ENCODE results near the gene RAB27A. TPM values are rescaled to one million over a fixed set of nuclear protein-coding genes. Genes with fewer than 3 reads are reported as not detected.
"Not testable (repeated sequence)": the region's sequence is repeated elsewhere in the genome, so short reads cannot be mapped to it uniquely, and the experiment has no call there.

The RAB27A gene
- total and polyA plus RNA-seq, 5 donors from 2014 or later, result 34.0 to 69.2 (median 43.8) TPM

DNA sequence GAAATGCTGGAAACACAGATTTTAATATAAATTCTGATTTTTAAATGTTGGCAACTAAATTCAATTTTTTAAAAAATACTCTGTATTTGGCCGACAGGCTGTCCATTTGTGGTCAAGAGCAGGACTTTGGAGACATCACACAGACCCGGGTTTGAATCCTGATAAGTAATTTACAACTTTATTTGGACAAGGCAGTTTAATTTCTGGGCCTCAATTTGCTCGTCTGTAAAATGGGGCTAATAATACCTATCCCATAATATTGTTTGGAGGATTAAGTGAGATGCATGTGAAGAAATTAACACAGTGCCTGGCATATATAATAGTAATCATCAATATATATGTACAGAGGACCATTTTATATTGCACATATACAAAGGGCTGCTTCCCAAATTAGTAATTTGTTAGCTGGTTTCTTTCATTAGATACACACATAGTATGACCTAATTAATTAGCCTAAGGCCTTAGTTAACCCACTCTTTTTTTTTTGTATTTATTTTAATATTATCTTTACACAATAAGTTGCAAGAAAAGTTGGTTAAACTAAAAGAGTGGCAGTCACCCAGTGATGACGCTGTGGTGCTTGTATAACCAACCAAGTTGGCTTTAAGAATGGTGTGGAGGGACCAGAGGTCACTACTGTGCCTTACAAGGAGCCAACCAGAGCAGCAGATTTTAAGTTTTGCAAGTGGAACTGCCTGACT lies 30.1 kb upstream of the RAB27A start:
- Histone ChIP-seq H3K4me1 (ENCODE audit: control insufficient read depth, insufficient read depth, low read length, poor library complexity, severe bottlenecking) (peaks cover 49% of the 10 kb centered on the region), H3K27ac (ENCODE audit: insufficient read depth, low read length, poor library complexity, severe bottlenecking) (peak overlapping the region; percentile 96), H3K4me3 (ENCODE audit: low read depth, low read length) (peak overlapping the region; percentile 97), H3K27me3 (ENCODE audit: control insufficient read depth, insufficient read depth, low read length) (no peaks in the 10 kb centered on the region), H3K36me3 (ENCODE audit: control insufficient read depth, insufficient read depth, low read length) (peaks cover 5% of the 10 kb centered on the region), H3K9me3 (ENCODE audit: control insufficient read depth in 2 of 2, low read length in 2 of 2) (no peaks in the 10 kb centered on the region)
- H3K4me3 Mint-ChIP-seq, result peak overlapping the region; percentile 96 to 99 (median 98)
- H3K9me3 Mint-ChIP-seq, result no peaks in the 10 kb centered on the region
- H3K4me1 Mint-ChIP-seq, result peaks cover 38 to 74% (median 65%) of the 10 kb centered on the region in 4 donors
- ATAC-seq (ENCODE audit: low read depth in 2 of 2), result no peak
- H3K27ac Mint-ChIP-seq, result peak overlapping the region; percentile 100
- peaks cover 4% of the 10 kb centered on the region for H3K27me3 Mint-ChIP-seq
- H3K36me3 Mint-ChIP-seq, result peaks cover 33% of the 10 kb centered on the region
- DNase-seq, result peak in 1 of 3 donors; percentile 41

DNA sequence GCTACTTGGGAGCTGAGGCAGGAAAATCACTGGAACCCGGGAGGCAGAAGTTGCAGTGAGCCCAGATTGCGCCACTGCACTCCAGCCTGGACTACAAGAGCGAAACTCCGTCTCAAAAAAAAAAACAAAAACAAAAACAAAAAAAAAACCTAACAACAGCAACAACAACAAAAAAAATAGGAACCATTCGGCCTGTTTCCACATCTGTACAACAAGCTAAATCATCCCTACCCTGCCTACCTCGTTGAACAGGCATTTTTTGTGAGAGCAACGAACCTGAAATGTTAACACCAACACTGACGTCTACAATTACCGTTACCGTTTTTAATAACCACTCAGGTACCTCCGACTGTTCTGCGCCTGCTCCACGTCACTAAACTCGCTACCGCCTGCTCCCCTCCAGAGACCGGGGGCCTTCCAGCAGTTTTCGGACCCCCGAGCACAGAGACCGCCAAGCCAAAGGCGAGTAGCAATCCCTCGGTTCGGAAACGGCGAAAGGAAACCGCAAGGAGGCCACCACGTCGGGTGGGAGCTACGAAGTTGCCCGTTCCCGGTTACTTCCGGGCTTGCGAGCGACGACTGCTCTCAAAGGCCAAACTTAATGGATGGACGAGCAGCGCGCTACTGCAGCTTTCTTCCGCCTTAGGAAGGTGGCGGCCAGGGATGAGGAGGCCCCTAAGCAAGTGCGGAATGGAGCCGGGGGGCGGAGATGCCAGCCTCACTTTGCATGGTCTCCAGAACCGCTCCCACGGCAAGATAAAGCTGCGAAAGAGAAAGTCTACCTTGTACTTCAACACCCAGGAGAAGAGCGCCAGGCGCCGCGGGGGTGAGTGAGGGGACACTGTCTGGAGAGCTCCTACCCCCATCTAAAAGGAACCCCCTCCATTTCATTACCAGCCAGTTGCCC lies 29.2 kb upstream of the RAB27A start, which contains the start of the genes PIGB and PIGBOS1:
Gene PIGB (plus strand): TSS at position 635 of the 907 bp plus-strand sequence. CDS start 29 bp downstream, at position 664.
Gene PIGBOS1 (minus strand): TSS at position 536 of the 907 bp plus-strand sequence. CDS start 1,331 bp downstream, outside the sequence.
- H3K4me3 ChIP-seq (ENCODE audit: low read depth, low read length), result peak within 1 kb of the TSS; percentile 97

DNA sequence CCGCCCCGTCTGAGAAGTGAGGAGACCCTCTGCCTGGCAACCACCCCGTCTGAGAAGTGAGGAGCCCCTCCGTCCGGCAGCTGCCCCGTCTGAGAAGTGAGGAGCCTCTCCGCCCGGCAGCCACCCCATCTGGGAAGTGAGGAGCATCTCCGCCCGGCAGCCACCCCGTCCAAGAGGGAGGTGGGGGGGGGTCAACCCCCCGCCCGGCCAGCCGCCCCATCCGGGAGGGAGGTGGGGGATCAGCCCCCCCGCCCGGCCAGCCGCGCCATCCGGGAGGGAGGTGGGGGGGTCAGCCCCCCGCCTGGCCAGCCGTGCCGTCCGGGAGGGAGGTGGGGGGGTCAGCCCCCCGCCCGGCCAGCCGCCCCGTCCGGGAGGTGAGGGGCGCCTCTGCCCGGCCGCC lies 13.2 kb upstream of the RAB27A start:
- H3K4me1 ChIP-seq (ENCODE audit: control insufficient read depth, insufficient read depth, low read length, poor library complexity, severe bottlenecking); DNase-seq; H3K4me1 Mint-ChIP-seq; H3K9me3 Mint-ChIP-seq; H3K4me3 ChIP-seq (ENCODE audit: low read depth, low read length); H3K27ac Mint-ChIP-seq; H3K27me3 Mint-ChIP-seq; H3K27me3 ChIP-seq (ENCODE audit: control insufficient read depth, insufficient read depth, low read length); H3K36me3 ChIP-seq (ENCODE audit: control insufficient read depth, insufficient read depth, low read length); ATAC-seq (ENCODE audit: low read depth in 2 of 2); H3K4me3 Mint-ChIP-seq; H3K27ac ChIP-seq (ENCODE audit: insufficient read depth, low read length, poor library complexity, severe bottlenecking); H3K9me3 ChIP-seq (ENCODE audit: control insufficient read depth in 2 of 2, low read length in 2 of 2): not testable (repeated sequence)
- H3K36me3 Mint-ChIP-seq, result peaks cover 23% of the 10 kb centered on the region

More for the DNA sequence above, 29.2 kb upstream of the RAB27A start, which contains the start of the genes PIGB and PIGBOS1:
- H3K27me3 Mint-ChIP-seq, result peaks cover 4% of the 10 kb centered on the region
- no peaks in the 10 kb centered on the region for H3K9me3 Mint-ChIP-seq
- Histone ChIP-seq H3K27me3 (ENCODE audit: control insufficient read depth, insufficient read depth, low read length) (no peaks in the 10 kb centered on the region), H3K4me1 (ENCODE audit: control insufficient read depth, insufficient read depth, low read length, poor library complexity, severe bottlenecking) (peaks cover 53% of the 10 kb centered on the region), H3K9me3 (ENCODE audit: control insufficient read depth in 2 of 2, low read length in 2 of 2) (no peaks in the 10 kb centered on the region), H3K36me3 (ENCODE audit: control insufficient read depth, insufficient read depth, low read length) (peaks cover 4% of the 10 kb centered on the region), H3K27ac (ENCODE audit: insufficient read depth, low read length, poor library complexity, severe bottlenecking) (peak within 1 kb of the TSS; percentile 96)
- DNase-seq (peak; percentile 65 to 92 (median 87)), ATAC-seq (ENCODE audit: low read depth in 2 of 2) (peak; percentile 84 to 88)
- H3K36me3 Mint-ChIP-seq, result peaks cover 33% of the 10 kb centered on the region
- H3K4me3 Mint-ChIP-seq, result peak within 1 kb of the TSS; percentile 96 to 99 (median 98)
- H3K27ac Mint-ChIP-seq, result peak within 1 kb of the TSS; percentile 100
- peaks cover 41 to 80% (median 66%) of the 10 kb centered on the region in 4 donors for H3K4me1 Mint-ChIP-seq

DNA sequence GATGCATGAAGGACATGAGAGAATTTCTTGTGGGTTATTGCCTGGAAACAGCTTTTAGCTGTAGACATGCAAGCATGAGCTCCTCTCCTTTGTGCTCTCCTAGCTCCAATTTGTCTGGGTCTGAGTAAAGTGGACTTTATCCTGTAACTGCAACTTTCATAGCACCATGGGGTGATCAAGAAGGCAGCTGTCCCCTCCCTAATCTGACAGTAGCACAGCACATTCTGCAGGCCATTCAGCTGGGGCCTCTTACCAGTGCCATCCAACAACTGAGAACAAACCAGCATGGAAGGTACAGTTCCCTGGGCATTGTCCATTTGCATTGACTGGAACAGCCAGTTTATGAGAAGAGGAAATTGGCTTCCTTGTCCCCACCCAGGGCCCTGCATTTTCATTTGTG lies 7.7 kb upstream of the RAB27A start:
- no peak for DNase-seq
- H3K27me3 Mint-ChIP-seq, result no peaks in the 10 kb centered on the region
- Histone ChIP-seq H3K4me1 (ENCODE audit: control insufficient read depth, insufficient read depth, low read length, poor library complexity, severe bottlenecking) (no peaks in the 10 kb centered on the region), H3K4me3 (ENCODE audit: low read depth, low read length) (no peak overlapping the region), H3K9me3 (ENCODE audit: control insufficient read depth in 2 of 2, low read length in 2 of 2) (no peaks in the 10 kb centered on the region), H3K27ac (ENCODE audit: insufficient read depth, low read length, poor library complexity, severe bottlenecking) (no peak overlapping the region), H3K27me3 (ENCODE audit: control insufficient read depth, insufficient read depth, low read length) (no peaks in the 10 kb centered on the region), H3K36me3 (ENCODE audit: control insufficient read depth, insufficient read depth, low read length) (no peaks in the 10 kb centered on the region)
- peaks cover 0 to 2% (median 0%) of the 10 kb centered on the region in 7 donors for H3K9me3 Mint-ChIP-seq
- no peak overlapping the region for H3K4me3 Mint-ChIP-seq
- H3K4me1 Mint-ChIP-seq, result no peaks in the 10 kb centered on the region
- H3K36me3 Mint-ChIP-seq, result no peaks in the 10 kb centered on the region
- no peak overlapping the region for H3K27ac Mint-ChIP-seq
- no peak for ATAC-seq (ENCODE audit: low read depth in 2 of 2)

- Mint-ChIP-seq H3K9me3 (peaks cover 0 to 2% (median 0%) of the 10 kb centered on the region in 7 donors), H3K36me3 (peaks cover 6% of the 10 kb centered on the region), H3K27ac (peak overlapping the region; percentile 84 to 93 (median 90)), H3K27me3 (no peaks in the 10 kb centered on the region), H3K4me3 (peak overlapping the region; percentile 90 to 97 (median 91)), H3K4me1 (peaks cover 5 to 36% (median 29%) of the 10 kb centered on the region in 4 donors)
- DNase-seq (peak; percentile 72 to 84 (median 83)), ATAC-seq (ENCODE audit: low read depth in 2 of 2) (peak; percentile 86 to 88)
- no peaks in the 10 kb centered on the region for H3K9me3 ChIP-seq (ENCODE audit: control insufficient read depth in 2 of 2, low read length in 2 of 2)
- H3K36me3 ChIP-seq (ENCODE audit: control insufficient read depth, insufficient read depth, low read length), result peaks cover 4% of the 10 kb centered on the region
- peak overlapping the region; percentile 92 for H3K4me3 ChIP-seq (ENCODE audit: low read depth, low read length)
- H3K27me3 ChIP-seq (ENCODE audit: control insufficient read depth, insufficient read depth, low read length), result no peaks in the 10 kb centered on the region
- H3K27ac ChIP-seq (ENCODE audit: insufficient read depth, low read length, poor library complexity, severe bottlenecking), result peak overlapping the region; percentile 95
- H3K4me1 ChIP-seq (ENCODE audit: control insufficient read depth, insufficient read depth, low read length, poor library complexity, severe bottlenecking), result peaks cover 16% of the 10 kb centered on the region
These were observed 980 bp upstream of the RAB27A start for GRCh38 chr15:55290528-55291057.

GRCh38 chr15:55289011-55289745 lies 435 bp downstream of the RAB27A start:
- Mint-ChIP-seq H3K36me3 (peaks cover 6% of the 10 kb centered on the region), H3K27me3 (no peaks in the 10 kb centered on the region), H3K27ac (peak overlapping the region; percentile 93 to 97 (median 97)), H3K9me3 (no peaks in the 10 kb centered on the region), H3K4me3 (peak overlapping the region; percentile 90 to 98 (median 94)), H3K4me1 (peaks cover 11 to 50% (median 42%) of the 10 kb centered on the region in 4 donors)
- peak overlapping the region; percentile 90 for H3K4me3 ChIP-seq (ENCODE audit: low read depth, low read length)
- DNase-seq (peak in 2 of 3 donors; percentile 14 to 45), ATAC-seq (ENCODE audit: low read depth in 2 of 2) (peak; percentile 1 to 7)
- peaks cover 29% of the 10 kb centered on the region for H3K4me1 ChIP-seq (ENCODE audit: control insufficient read depth, insufficient read depth, low read length, poor library complexity, severe bottlenecking)
- no peaks in the 10 kb centered on the region for H3K9me3 ChIP-seq (ENCODE audit: control insufficient read depth in 2 of 2, low read length in 2 of 2)
- H3K27me3 ChIP-seq (ENCODE audit: control insufficient read depth, insufficient read depth, low read length), result no peaks in the 10 kb centered on the region
- peak overlapping the region; percentile 95 for H3K27ac ChIP-seq (ENCODE audit: insufficient read depth, low read length, poor library complexity, severe bottlenecking)
- H3K36me3 ChIP-seq (ENCODE audit: control insufficient read depth, insufficient read depth, low read length), result peaks cover 4% of the 10 kb centered on the region

All from CD4-positive, CD25-positive, alpha-beta regulatory T cell (primary cell).